Endothelial cell of umbilical vein (primary cell): Measurements from ENCODE around the gene MACF1. TPM values are rescaled to one million over a fixed set of nuclear protein-coding genes. Genes with fewer than 3 reads are reported as not detected.

Experiments used
- BruUV-seq: library from RNA; stranded (reverse); fragments of 400-500 nt; replicated peaks from 2 replicates; lab custom pipeline; 2021; lab: Mats Ljungman, UMichigan
- CTCF ChIA-PET: fragments of 300-600, 350-600 bp; sonication (Branson Sonifier 250); formaldehyde crosslinking; loops from one replicate; lab custom pipeline; 2021; ENCODE audit warnings: antibody characterized with exemption, inconsistent platforms; lab: Charles Lee
- POLR2A ChIA-PET: fragments of 300-600, 350-600 bp; sonication (Branson Sonifier 250); formaldehyde crosslinking; loops from one replicate; lab custom pipeline; 2021; ENCODE audit warnings: antibody characterized with exemption, inconsistent platforms; lab: Charles Lee
- DNase-seq: peaks from one replicate; pipeline ENCODE4 v3.0.0-alpha.2; 2011; ENCODE audit warnings: low read depth, low spot score
- FAIRE-seq: peaks from 2 replicates; lab custom pipeline; 2011; peaks lifted over from hg19 to GRCh38; lab: Jason Lieb, UNC
- H2AFZ ChIP-seq: 2 replicates; pipeline ENCODE4 v1.6.0; 2012; ENCODE audit warnings: low read depth, low read length, control low read depth, inconsistent platforms
- H3K27ac ChIP-seq: 2 replicates; pipeline ENCODE4 v1.5.1; 2011; ENCODE audit warnings: low read depth, mild to moderate bottlenecking, control low read depth, low read length, moderate library complexity; ENCODE audit not compliant: insufficient read depth
- H3K27me3 ChIP-seq, 2 experiments: 2 replicates each; pipeline versions ENCODE4 v1.6.0 to v1.6.1; 2011; ENCODE audit warnings: low read length in 2 of 2, mixed read lengths in 1 of 2; ENCODE audit not compliant: control insufficient read depth in 2 of 2, insufficient read depth in 2 of 2
- H3K36me3 ChIP-seq, 2 experiments: 2 replicates in 1 of 2; 3 replicates in 1 of 2; pipeline ENCODE4 v1.5.1; 2011; ENCODE audit warnings: low read length in 2 of 2, mild to moderate bottlenecking in 1 of 2, moderate library complexity in 1 of 2; ENCODE audit not compliant: control insufficient read depth in 2 of 2, insufficient read depth in 2 of 2; ENCODE audit errors: extremely low read depth in 1 of 2
- H3K4me1 ChIP-seq: 3 replicates; pipeline ENCODE4 v1.5.1; 2011; ENCODE audit warnings: mild to moderate bottlenecking, low read length; ENCODE audit not compliant: control insufficient read depth, insufficient read depth; ENCODE audit errors: extremely low read depth
- H3K4me2 ChIP-seq: 2 replicates; pipeline ENCODE4 v1.6.1; 2011; ENCODE audit warnings: low read length, control low read depth, mixed read lengths; ENCODE audit not compliant: insufficient read depth
- H3K4me3 ChIP-seq, 3 experiments: fragments of 200-600 bp in 1 of 3; sonication (generic), shearing (Covaris generic) in 1 of 3; replicated peaks in 1 of 3; 2 replicates each; pipeline ENCODE4 v1.5.1; 2011 to 2016; ENCODE audit warnings: control low read depth in 3 of 3, low read length in 3 of 3, mild to moderate bottlenecking in 2 of 3, inconsistent platforms in 1 of 3, low read depth in 1 of 3, moderate library complexity in 1 of 3; ENCODE audit not compliant: insufficient read depth in 1 of 3
- H3K79me2 ChIP-seq: 2 replicates; pipeline ENCODE4 v1.6.0; 2012; ENCODE audit warnings: low read length, inconsistent platforms; ENCODE audit not compliant: control insufficient read depth, insufficient read depth
- H3K9ac ChIP-seq: replicated peaks from 2 replicates; pipeline ENCODE3; 2011; ENCODE audit warnings: low read length, control low read depth; ENCODE audit not compliant: insufficient read depth; ENCODE audit errors: extremely low read depth
- H3K9me1 ChIP-seq: replicated peaks from 3 replicates; pipeline ENCODE4 v1.6.0; 2011; ENCODE audit warnings: mild to moderate bottlenecking, low read length; ENCODE audit not compliant: control insufficient read depth, insufficient read depth; ENCODE audit errors: extremely low read depth
- H3K9me3 ChIP-seq: replicated peaks from 2 replicates; pipeline ENCODE4 v1.5.1; 2012; ENCODE audit warnings: low read length, inconsistent platforms; ENCODE audit not compliant: control insufficient read depth, insufficient read depth
- H4K20me1 ChIP-seq: replicated peaks from 2 replicates; pipeline ENCODE3; 2011; ENCODE audit warnings: mild to moderate bottlenecking, low read length; ENCODE audit not compliant: control insufficient read depth, insufficient read depth; ENCODE audit errors: extremely low read depth
- CTCF ChIP-seq, 2 donors: IDR thresholded peaks; 1 replicate in 1 of 2; 2 replicates in 1 of 2; pipeline ENCODE4 v1.5.1; 2011; ENCODE audit warnings: low read length in 2 of 2, mild to moderate bottlenecking in 2 of 2, moderate library complexity in 2 of 2, control low read depth in 1 of 2, inconsistent platforms in 1 of 2, low read depth in 1 of 2; ENCODE audit not compliant: insufficient read depth in 1 of 2; ENCODE audit errors: extremely low read depth in 1 of 2
- EZH2 ChIP-seq: IDR thresholded peaks from 2 replicates; pipeline ENCODE4 v1.6.1; 2012; ENCODE audit warnings: borderline replicate concordance, low read depth, mild to moderate bottlenecking, moderate library complexity, low read length, inconsistent platforms; ENCODE audit not compliant: severe bottlenecking
- FOS ChIP-seq: IDR thresholded peaks from 2 replicates; pipeline ENCODE4 v1.6.1; 2011; ENCODE audit warnings: mild to moderate bottlenecking, low read length, moderate library complexity, borderline replicate concordance; ENCODE audit not compliant: insufficient read depth
- GATA2 ChIP-seq: IDR thresholded peaks from 2 replicates; pipeline ENCODE4 v1.7.0; 2011; ENCODE audit warnings: low read depth, mild to moderate bottlenecking, moderate library complexity, mixed read lengths, low read length; ENCODE audit not compliant: insufficient read length, insufficient read depth
- JUN ChIP-seq: IDR thresholded peaks from 2 replicates; pipeline ENCODE4 v1.6.1; 2011; ENCODE audit warnings: borderline replicate concordance, low read depth; ENCODE audit not compliant: insufficient read length, insufficient read depth
- MAX ChIP-seq: IDR thresholded peaks from 2 replicates; pipeline ENCODE4 v1.6.1; 2011; ENCODE audit not compliant: insufficient read depth, insufficient read length
- MYC ChIP-seq: IDR thresholded peaks from one replicate; pipeline ENCODE4 v1.6.1; 2011; ENCODE audit warnings: mild to moderate bottlenecking, low read depth, low read length
- POLR2A ChIP-seq: IDR thresholded peaks from 2 replicates; pipeline ENCODE4 v1.6.1; 2012; ENCODE audit warnings: low read depth, mild to moderate bottlenecking, control low read depth, low read length
- POLR2AphosphoS5 ChIP-seq: IDR thresholded peaks from 2 replicates; pipeline ENCODE4 v1.6.1; 2012; ENCODE audit warnings: low read depth, mild to moderate bottlenecking, control low read depth, low read length, moderate library complexity; ENCODE audit not compliant: insufficient read depth
- dilution Hi-C: fragments of 300-500 bp; cut with MboI; formaldehyde crosslinking; loops from one replicate; pipeline ENCODE4 v1.15.0; 2019; ENCODE audit warnings: low sequenced_read_pairs; ENCODE audit not compliant: extremely low pct_ligation_motif_present
- intact Hi-C: fragments of 100-400 bp; cut with micrococcal nuclease; formaldehyde crosslinking; loops from one replicate; pipeline ENCODE4 v1.10.0; 2022
- polyA plus RNA-seq, 4 experiments: library from polyadenylated mRNA; depleted of rRNA in 3 of 4; stranded (reverse) in 3 of 4; unstranded in 1 of 4; fragments of >200 nt; gene quantifications; 2 replicates each; pipeline versions ENCODE4 v1.2.1 to v1.2.3, GENCODE V29; 2011 to 2012; ENCODE audit warnings: missing spikeins in 1 of 4
- total RNA-seq: library from RNA; stranded (reverse); gene quantifications from 2 replicates; pipeline ENCODE4 v1.2.3, GENCODE V29; 2021

Gene MACF1
- total and polyA plus RNA-seq, 2 donors (not counting 3 experiments of a cell fraction or from before 2014, with no cell fraction given): 122 to 587 TPM

- ChIA-PET CTCF (interaction anchor here (2.8 kb wide), 1 partner anchor 66 kb away, joined by 11 read pairs; no protein-coding TSS in a partner anchor), POLR2A (no interaction called here)
- H2AFZ ChIP-seq: no peak overlapping the region
- peaks cover 4% of the 10 kb centered on the region for H3K4me1 ChIP-seq
- intact Hi-C loops: no loop called here
- H3K4me2 ChIP-seq: no peak overlapping the region
- no peak overlapping the region for H3K27ac ChIP-seq
- BruUV-seq: no TSS peak
- H3K4me3 ChIP-seq: no peak overlapping the region
- no peaks in the 10 kb centered on the region for H4K20me1 ChIP-seq
- no peaks in the 10 kb centered on the region for H3K79me2 ChIP-seq
- FAIRE-seq (no peak), DNase-seq (no peak)
- no peak overlapping the region for H3K9ac ChIP-seq
- H3K27me3 ChIP-seq: no peaks in the 10 kb centered on the region
- peaks cover 28 to 30% of the 10 kb centered on the region in 2 experiments for H3K36me3 ChIP-seq
- no peaks in the 10 kb centered on the region for H3K9me1 ChIP-seq
- TF ChIP-seq MYC: no peak
- TF ChIP-seq MAX: no peak
- TF ChIP-seq GATA2: no peak
- TF ChIP-seq POLR2AphosphoS5: no peak
- no peak for TF ChIP-seq JUN
- no peak for TF ChIP-seq FOS
- no peak for TF ChIP-seq EZH2
- TF ChIP-seq CTCF (IDR thresholded peaks at IDR 0.05; ENCODE audit: extremely low read depth in 1 of 2, insufficient read depth in 1 of 2, low read depth in 1 of 2, low read length in 2 of 2): no peak
- TF ChIP-seq POLR2A: no peak
- H3K9me3 ChIP-seq: no peaks in the 10 kb centered on the region
- dilution Hi-C loops: no loop called here
Observed at GRCh38 chr1:39473324-39473723, 268.8 kb downstream of the MACF1 start.
